Rectal smooth muscle tissue (tissue), 1 donor: ENCODE results near the gene PRSS27.

Experiments used
- H3K27ac ChIP-seq: one replicate; pipeline ENCODE4 v1.7.0; 2013; ENCODE audit warnings: low read depth, low read length, inconsistent platforms
- H3K27me3 ChIP-seq: one replicate; pipeline ENCODE4 v1.7.0; 2013; ENCODE audit warnings: low read length; ENCODE audit not compliant: control insufficient read depth, insufficient read depth
- H3K36me3 ChIP-seq: one replicate; pipeline ENCODE4 v1.7.0; 2013; ENCODE audit warnings: low read length; ENCODE audit not compliant: control insufficient read depth, insufficient read depth
- H3K4me1 ChIP-seq: one replicate; pipeline ENCODE4 v1.7.0; 2013; ENCODE audit warnings: low read length; ENCODE audit not compliant: control insufficient read depth, insufficient read depth
- H3K4me3 ChIP-seq: one replicate; pipeline ENCODE4 v1.7.0; 2013; ENCODE audit warnings: low read length
- H3K9ac ChIP-seq: one replicate; pipeline ENCODE4 v1.7.0; 2013; ENCODE audit warnings: low read length

Gene PRSS27

DNA sequence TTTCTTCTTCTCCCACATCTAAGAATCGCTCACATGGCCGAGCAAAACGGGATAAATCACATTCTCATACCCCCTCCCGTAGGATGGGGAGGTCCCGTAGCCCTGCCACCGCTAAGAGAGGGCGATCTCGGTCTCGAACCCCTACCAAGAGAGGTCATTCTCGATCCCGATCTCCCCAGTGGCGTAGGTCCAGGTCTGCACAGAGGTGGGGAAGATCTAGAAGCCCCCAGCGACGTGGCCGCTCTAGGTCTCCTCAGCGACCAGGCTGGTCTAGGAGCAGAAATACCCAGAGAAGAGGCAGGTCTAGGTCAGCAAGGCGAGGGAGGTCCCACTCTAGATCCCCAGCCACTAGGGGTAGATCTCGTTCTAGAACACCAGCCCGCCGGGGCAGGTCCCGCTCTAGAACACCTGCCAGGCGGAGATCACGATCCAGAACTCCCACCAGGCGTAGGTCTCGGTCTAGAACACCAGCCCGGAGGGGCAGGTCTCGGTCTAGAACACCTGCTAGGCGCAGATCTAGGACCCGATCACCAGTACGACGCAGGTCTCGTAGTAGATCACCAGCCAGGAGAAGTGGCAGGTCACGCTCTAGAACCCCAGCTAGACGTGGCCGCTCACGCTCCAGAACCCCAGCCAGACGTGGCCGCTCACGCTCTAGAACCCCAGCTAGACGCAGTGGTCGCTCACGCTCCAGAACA lies 42.0 kb upstream of the PRSS27 start:
- Histone ChIP-seq H3K9ac (no peak overlapping the region), H3K4me3 (no peak overlapping the region), H3K36me3 (peaks cover 90% of the 10 kb centered on the region), H3K27ac (no peak overlapping the region), H3K27me3 (no peaks in the 10 kb centered on the region), H3K4me1 (peaks cover under 1% of the 10 kb centered on the region)

DNA sequence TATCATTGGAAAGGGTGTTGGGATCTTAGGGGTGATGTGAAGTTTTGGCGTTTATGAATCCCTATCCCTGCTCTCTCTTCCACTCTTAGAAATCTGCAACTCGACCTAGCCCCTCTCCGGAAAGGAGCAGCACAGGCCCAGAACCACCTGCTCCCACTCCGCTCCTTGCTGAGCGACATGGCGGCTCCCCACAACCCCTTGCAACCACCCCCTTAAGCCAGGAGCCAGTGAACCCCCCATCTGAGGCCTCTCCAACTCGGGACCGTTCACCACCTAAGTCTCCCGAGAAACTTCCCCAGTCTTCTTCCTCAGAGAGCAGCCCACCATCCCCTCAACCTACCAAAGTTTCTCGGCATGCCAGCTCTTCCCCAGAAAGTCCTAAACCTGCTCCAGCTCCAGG lies 41.4 kb upstream of the PRSS27 start:
- Histone ChIP-seq H3K4me3 (no peak overlapping the region), H3K4me1 (peaks cover 5% of the 10 kb centered on the region), H3K27ac (no peak overlapping the region), H3K27me3 (no peaks in the 10 kb centered on the region), H3K36me3 (peaks cover 89% of the 10 kb centered on the region), H3K9ac (no peak overlapping the region)

DNA sequence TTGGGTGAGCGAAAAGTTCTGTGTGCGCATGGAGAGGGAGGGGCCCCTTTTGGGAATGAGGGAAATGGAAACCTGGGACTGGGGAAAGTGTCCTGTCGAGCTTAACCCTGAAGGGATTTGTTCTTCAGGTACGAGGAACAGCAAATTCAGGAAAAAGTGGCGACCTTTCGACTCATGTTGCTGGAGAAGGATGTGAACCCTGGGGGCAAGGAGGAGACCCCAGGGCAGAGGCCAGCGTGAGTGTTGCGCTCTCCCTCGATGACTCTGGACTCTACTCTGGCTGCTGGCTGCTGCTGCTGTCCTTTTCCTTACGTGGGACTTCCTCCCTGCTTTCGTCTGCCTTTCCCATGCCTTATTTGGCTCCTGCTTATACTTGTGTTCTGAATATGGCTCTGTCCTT lies 37.3 kb upstream of the PRSS27 start:
- peaks cover 19% of the 10 kb centered on the region for H3K4me1 ChIP-seq

DNA sequence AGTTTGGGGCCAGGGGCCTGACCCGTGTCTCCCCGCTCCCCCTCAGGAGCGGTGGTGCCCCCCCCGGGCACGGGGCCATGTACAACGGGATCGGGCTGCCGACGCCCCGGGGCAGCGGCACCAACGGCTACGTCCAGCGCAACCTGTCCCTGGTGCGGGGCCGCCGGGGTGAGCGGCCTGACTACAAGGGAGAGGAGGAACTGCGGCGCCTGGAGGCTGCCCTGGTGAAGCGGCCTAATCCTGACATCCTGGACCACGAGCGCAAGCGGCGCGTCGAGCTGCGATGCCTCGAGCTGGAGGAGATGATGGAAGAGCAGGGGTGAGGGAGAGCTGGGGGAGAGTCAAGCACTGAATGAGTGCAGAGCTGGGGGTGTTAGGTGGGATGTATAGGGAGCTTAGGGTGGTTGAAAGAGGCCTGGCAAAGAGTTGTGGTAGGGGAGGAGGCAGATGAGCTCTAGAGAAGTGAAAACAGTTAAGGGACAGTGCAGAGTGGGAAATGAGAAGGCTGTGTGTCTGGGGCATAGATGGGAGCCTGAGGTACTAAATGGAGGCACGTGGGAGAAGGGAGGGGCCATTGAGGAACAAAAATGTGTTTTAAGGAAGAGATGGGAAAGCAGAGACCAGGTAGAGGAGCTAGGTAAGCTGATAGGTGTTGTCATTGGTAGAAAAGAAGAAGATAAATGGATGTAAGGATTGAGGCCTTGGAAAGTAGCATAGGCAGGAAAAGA lies 36.4 kb upstream of the PRSS27 start:
- peaks cover 23% of the 10 kb centered on the region for H3K4me1 ChIP-seq
- peaks cover 46% of the 10 kb centered on the region for H3K36me3 ChIP-seq
- H3K27ac ChIP-seq, result no peak overlapping the region
- no peak overlapping the region for H3K4me3 ChIP-seq
- H3K27me3 ChIP-seq, result no peaks in the 10 kb centered on the region
- no peak overlapping the region for H3K9ac ChIP-seq

More for the DNA sequence above, 37.3 kb upstream of the PRSS27 start:
- H3K4me3 ChIP-seq, result no peak overlapping the region
- H3K27ac ChIP-seq, result no peak overlapping the region
- no peak overlapping the region for H3K9ac ChIP-seq
- H3K36me3 ChIP-seq, result peaks cover 55% of the 10 kb centered on the region
- no peaks in the 10 kb centered on the region for H3K27me3 ChIP-seq

DNA sequence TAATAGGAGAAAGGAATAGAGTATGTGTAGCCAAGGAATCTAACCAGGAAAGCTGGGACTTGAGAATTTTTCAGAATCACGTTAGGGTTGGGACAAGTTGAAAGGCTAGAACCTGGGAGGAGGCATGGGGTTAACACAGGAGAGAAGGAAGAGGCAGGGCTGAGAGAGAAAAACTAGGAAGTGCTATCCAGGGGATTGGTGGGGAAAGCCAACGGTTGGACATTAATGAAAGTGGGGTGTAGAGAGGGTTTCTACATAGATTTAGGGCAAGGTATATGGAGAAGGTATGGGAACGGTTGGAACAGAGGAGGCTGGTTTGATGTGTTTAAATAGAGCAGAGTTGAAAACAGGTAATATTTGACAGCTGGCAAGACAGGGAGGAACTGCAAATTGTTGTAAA lies 35.1 kb upstream of the PRSS27 start:
- H3K4me1 ChIP-seq, result peaks cover 24% of the 10 kb centered on the region
- H3K9ac ChIP-seq, result no peak overlapping the region
- no peaks in the 10 kb centered on the region for H3K27me3 ChIP-seq
- no peak overlapping the region for H3K27ac ChIP-seq
- H3K4me3 ChIP-seq, result peak overlapping the region; percentile 98
- H3K36me3 ChIP-seq, result peaks cover 34% of the 10 kb centered on the region

GRCh38 chr16:2753733-2754020 lies 33.7 kb upstream of the PRSS27 start:
- no peaks in the 10 kb centered on the region for H3K27me3 ChIP-seq
- H3K4me3 ChIP-seq, result peak overlapping the region; percentile 98
- H3K27ac ChIP-seq, result peak overlapping the region; percentile 100
- H3K9ac ChIP-seq, result no peak overlapping the region
- H3K36me3 ChIP-seq, result peaks cover 20% of the 10 kb centered on the region
- H3K4me1 ChIP-seq, result peaks cover 24% of the 10 kb centered on the region

GRCh38 chr16:2752850-2753732 lies 33.1 kb upstream of the PRSS27 start:
- Histone ChIP-seq H3K4me3 (peak overlapping the region; percentile 98), H3K4me1 (peaks cover 24% of the 10 kb centered on the region), H3K9ac (peak overlapping the region; percentile 98), H3K27ac (peak overlapping the region; percentile 100), H3K27me3 (no peaks in the 10 kb centered on the region), H3K36me3 (peaks cover 15% of the 10 kb centered on the region)

- H3K27me3 ChIP-seq, result no peaks in the 10 kb centered on the region
- peak within 1 kb of the TSS; percentile 98 for H3K9ac ChIP-seq
- H3K4me1 ChIP-seq, result peaks cover 24% of the 10 kb centered on the region
- H3K27ac ChIP-seq, result peak within 1 kb of the TSS; percentile 100
- peaks cover 8% of the 10 kb centered on the region for H3K36me3 ChIP-seq
- peak within 1 kb of the TSS; percentile 98 for H3K4me3 ChIP-seq
Measured at GRCh38 chr16:2752035-2752849, 32.2 kb upstream of the PRSS27 start, which contains the start of gene SRRM2. TSS of gene SRRM2 (plus strand) at chr16:2752638. CDS start at chr16:2756365, 3,727 bp downstream.

DNA sequence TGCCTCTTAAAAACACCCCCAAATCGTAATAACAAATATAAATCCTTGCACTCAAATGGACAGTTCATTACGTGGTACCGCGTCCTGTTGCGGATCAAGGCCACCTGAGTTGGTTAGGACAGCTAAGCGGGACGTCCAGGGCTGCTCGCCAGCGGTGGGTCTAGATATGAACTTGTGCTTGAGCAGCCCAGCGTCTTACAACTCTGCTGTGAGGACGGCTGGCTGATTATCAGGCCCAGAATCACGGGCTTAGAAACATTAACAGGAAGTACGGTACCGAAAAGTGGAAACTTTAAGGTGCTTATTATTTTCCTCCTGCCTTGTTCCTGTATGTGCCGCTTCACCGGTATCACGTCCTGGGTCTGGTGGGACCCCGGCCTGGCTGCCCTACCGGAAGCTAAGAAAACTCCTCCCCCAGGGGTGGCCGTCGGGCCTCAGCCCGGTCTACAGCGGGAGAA lies 31.6 kb upstream of the PRSS27 start:
- Histone ChIP-seq H3K4me3 (peak overlapping the region; percentile 98), H3K27ac (peak overlapping the region; percentile 100), H3K4me1 (peaks cover 19% of the 10 kb centered on the region), H3K36me3 (peaks cover 2% of the 10 kb centered on the region), H3K27me3 (no peaks in the 10 kb centered on the region), H3K9ac (no peak overlapping the region)

- Histone ChIP-seq H3K4me1 (peaks cover 10% of the 10 kb centered on the region), H3K27me3 (peaks cover 2% of the 10 kb centered on the region), H3K36me3 (no peaks in the 10 kb centered on the region), H3K4me3 (no peak overlapping the region), H3K9ac (no peak overlapping the region), H3K27ac (no peak overlapping the region)
Measured at GRCh38 chr16:2749936-2750335, 29.9 kb upstream of the PRSS27 start.

GRCh38 chr16:2749476-2749875 lies 29.5 kb upstream of the PRSS27 start:
- H3K4me3 ChIP-seq, result no peak overlapping the region

More at GRCh38 chr16:2749476-2749875, 29.5 kb upstream of the PRSS27 start:
- Histone ChIP-seq H3K9ac (no peak overlapping the region), H3K36me3 (no peaks in the 10 kb centered on the region), H3K27me3 (peaks cover 2% of the 10 kb centered on the region), H3K27ac (no peak overlapping the region), H3K4me1 (peaks cover 6% of the 10 kb centered on the region)
